Trophoblast cell (in vitro differentiated cells and primary cell): ENCODE measurements around the gene VWA3B.

Source experiments
- DNase-seq, 2 donors: peaks; one replicate each; pipeline ENCODE4 v3.0.0-alpha.2; 2016
- H2AFZ ChIP-seq: 2 replicates; pipeline ENCODE4 v1.6.1; 2013; ENCODE audit warnings: low read length, moderate library complexity, mild to moderate bottlenecking; ENCODE audit not compliant: insufficient read depth, poor library complexity
- H2AK5ac ChIP-seq: 2 replicates; pipeline ENCODE4 v1.6.1; 2013; ENCODE audit warnings: mild to moderate bottlenecking, low read length
- H2BK120ac ChIP-seq: 2 replicates; pipeline ENCODE4 v1.6.1; 2013; ENCODE audit warnings: low read length, mild to moderate bottlenecking, moderate library complexity; ENCODE audit not compliant: insufficient read depth, poor library complexity
- H2BK12ac ChIP-seq: 2 replicates; pipeline ENCODE4 v1.6.1; 2013; ENCODE audit warnings: mild to moderate bottlenecking, low read length, moderate library complexity
- H2BK5ac ChIP-seq: 2 replicates; pipeline ENCODE4 v1.6.1; 2013; ENCODE audit warnings: low read length, low read depth, moderate library complexity, mild to moderate bottlenecking; ENCODE audit not compliant: poor library complexity
- H3K14ac ChIP-seq: 2 replicates; pipeline ENCODE4 v1.6.1; 2013; ENCODE audit warnings: mild to moderate bottlenecking, low read length
- H3K18ac ChIP-seq: 2 replicates; pipeline ENCODE4 v1.6.1; 2013; ENCODE audit warnings: mild to moderate bottlenecking, low read length
- H3K23ac ChIP-seq: 2 replicates; pipeline ENCODE4 v1.6.1; 2013; ENCODE audit warnings: low read length
- H3K27ac ChIP-seq: 2 replicates; pipeline ENCODE4 v1.5.1; 2013; ENCODE audit warnings: low read depth, mild to moderate bottlenecking, inconsistent platforms, low read length, moderate library complexity
- H3K27me3 ChIP-seq: 2 replicates; pipeline ENCODE4 v1.6.1; 2013; ENCODE audit warnings: inconsistent platforms, mild to moderate bottlenecking, low read length, moderate library complexity; ENCODE audit not compliant: insufficient read depth
- H3K36me3 ChIP-seq, 2 experiments: 1 replicate in 1 of 2; 2 replicates in 1 of 2; pipeline ENCODE4 v1.6.1; 2013; ENCODE audit warnings: low read length in 2 of 2, mild to moderate bottlenecking in 2 of 2, moderate library complexity in 1 of 2; ENCODE audit not compliant: insufficient read depth in 2 of 2, control insufficient read depth in 1 of 2
- H3K4ac ChIP-seq: 2 replicates; pipeline ENCODE4 v1.6.1; 2013; ENCODE audit warnings: low read depth, mild to moderate bottlenecking, low read length, moderate library complexity
- H3K4me1 ChIP-seq, 2 experiments: 1 replicate in 1 of 2; 2 replicates in 1 of 2; pipeline ENCODE4 v1.6.1; 2013; ENCODE audit warnings: low read length in 2 of 2, mild to moderate bottlenecking in 2 of 2, moderate library complexity in 1 of 2; ENCODE audit not compliant: insufficient read depth in 2 of 2, control insufficient read depth in 1 of 2
- H3K4me2 ChIP-seq: 2 replicates; pipeline ENCODE4 v1.6.1; 2013; ENCODE audit warnings: inconsistent platforms, mild to moderate bottlenecking, low read length, moderate library complexity
- H3K4me3 ChIP-seq: 2 replicates; pipeline ENCODE4 v1.5.1; 2013; ENCODE audit warnings: mild to moderate bottlenecking, low read depth, low read length, inconsistent platforms
- H3K79me1 ChIP-seq: one replicate; pipeline ENCODE4 v1.6.1; 2013; ENCODE audit warnings: low read length
- H3K79me2 ChIP-seq: 2 replicates; pipeline ENCODE4 v1.6.1; 2013; ENCODE audit warnings: low read length, mild to moderate bottlenecking; ENCODE audit not compliant: control insufficient read depth, insufficient read depth, poor library complexity
- H3K9ac ChIP-seq: 2 replicates; pipeline ENCODE4 v1.6.1; 2013; ENCODE audit warnings: mild to moderate bottlenecking, low read length
- H3K9me3 ChIP-seq: 2 replicates; pipeline ENCODE4 v1.6.1; 2013; ENCODE audit warnings: low read depth, mild to moderate bottlenecking, control low read depth, inconsistent platforms, low read length; ENCODE audit not compliant: insufficient read depth
- H4K12ac ChIP-seq: 2 replicates; pipeline ENCODE4 v1.6.1; 2013; ENCODE audit warnings: low read depth, mild to moderate bottlenecking, low read length, moderate library complexity
- H4K8ac ChIP-seq: 2 replicates; pipeline ENCODE4 v1.6.1; 2013; ENCODE audit warnings: low read depth, mild to moderate bottlenecking, low read length, moderate library complexity
- H4K91ac ChIP-seq: one replicate; pipeline ENCODE4 v1.6.1; 2013; ENCODE audit warnings: low read depth, mild to moderate bottlenecking, low read length, moderate library complexity
- WGBS: extraction: QIAGEN DNeasy Blood & Tissue Kit; methylation state at CpG from one replicate; pipeline ENCODE4 v1.1.7; 2013; ENCODE audit warnings: missing lambda C conversion rate; ENCODE audit not compliant: insufficient read length, insufficient coverage; ENCODE audit errors: extremely low coverage; 5-methylcytosine and 5-hydroxymethylcytosine counted together

VWA3B gene

GRCh38 chr2:98293030-98293429 lies 206.1 kb downstream of the VWA3B start:
- H4K12ac ChIP-seq = no peak overlapping the region
- H2BK5ac ChIP-seq = no peak overlapping the region
- no peak overlapping the region for H3K18ac ChIP-seq
- no peaks in the 10 kb centered on the region for H3K79me2 ChIP-seq
- H2AFZ ChIP-seq = no peak overlapping the region
- no peaks in the 10 kb centered on the region for H3K79me1 ChIP-seq
- no peak overlapping the region for H3K23ac ChIP-seq
- no peak overlapping the region for H3K4ac ChIP-seq
- H2BK12ac ChIP-seq = no peak overlapping the region
- WGBS = no CpG with 5 or more reads among the region's 5 CpGs
- no peak overlapping the region for H4K8ac ChIP-seq
- H3K9me3 ChIP-seq = peaks cover 2% of the 10 kb centered on the region
- H4K91ac ChIP-seq = no peak overlapping the region
- H3K4me1 ChIP-seq = no peaks in the 10 kb centered on the region
- no peak overlapping the region for H2BK120ac ChIP-seq
- H3K9ac ChIP-seq = no peak overlapping the region
- H3K4me3 ChIP-seq = no peak overlapping the region
- H3K4me2 ChIP-seq = no peak overlapping the region
- H3K36me3 ChIP-seq = no peaks in the 10 kb centered on the region
- H3K27me3 ChIP-seq = no peaks in the 10 kb centered on the region
- H3K14ac ChIP-seq = no peak overlapping the region
- H2AK5ac ChIP-seq = no peak overlapping the region
- no peak for DNase-seq
- H3K27ac ChIP-seq = no peak overlapping the region

GRCh38 chr2:98293931-98294687 lies 207.1 kb downstream of the VWA3B start:
- H3K4ac ChIP-seq = no peak overlapping the region
- peaks cover 2% of the 10 kb centered on the region for H3K9me3 ChIP-seq
- H3K9ac ChIP-seq = no peak overlapping the region
- no peak overlapping the region for H4K12ac ChIP-seq
- H4K8ac ChIP-seq = no peak overlapping the region
- H2BK12ac ChIP-seq = no peak overlapping the region
- WGBS = no CpG with 5 or more reads among the region's 12 CpGs
- no peak overlapping the region for H4K91ac ChIP-seq
- H3K36me3 ChIP-seq = no peaks in the 10 kb centered on the region
- no peak overlapping the region for H3K23ac ChIP-seq
- H3K79me1 ChIP-seq = no peaks in the 10 kb centered on the region
- no peak overlapping the region for H3K27ac ChIP-seq
- no peaks in the 10 kb centered on the region for H3K4me1 ChIP-seq
- no peaks in the 10 kb centered on the region for H3K27me3 ChIP-seq
- no peak overlapping the region for H2AFZ ChIP-seq
- H2AK5ac ChIP-seq = no peak overlapping the region
- no peak overlapping the region for H3K4me2 ChIP-seq
- H3K4me3 ChIP-seq = peak overlapping the region; percentile 54
- peak; percentile 12 to 49 for DNase-seq
- no peak overlapping the region for H3K18ac ChIP-seq
- H3K79me2 ChIP-seq = no peaks in the 10 kb centered on the region
- H2BK120ac ChIP-seq = no peak overlapping the region
- H3K14ac ChIP-seq = no peak overlapping the region
- H2BK5ac ChIP-seq = no peak overlapping the region

- Histone ChIP-seq H4K91ac (no peak overlapping the region), H2AFZ (no peak overlapping the region), H3K9me3 (peaks cover 2% of the 10 kb centered on the region), H2BK5ac (no peak overlapping the region), H4K8ac (no peak overlapping the region), H2BK12ac (no peak overlapping the region), H3K79me2 (no peaks in the 10 kb centered on the region), H3K23ac (no peak overlapping the region), H3K27me3 (no peaks in the 10 kb centered on the region), H2BK120ac (no peak overlapping the region), H3K4me1 (no peaks in the 10 kb centered on the region), H3K9ac (no peak overlapping the region), H3K27ac (no peak overlapping the region), H3K79me1 (no peaks in the 10 kb centered on the region), H3K4me2 (no peak overlapping the region), H4K12ac (no peak overlapping the region), H3K4ac (no peak overlapping the region), H3K18ac (no peak overlapping the region), H2AK5ac (no peak overlapping the region), H3K4me3 (no peak overlapping the region), H3K36me3 (no peaks in the 10 kb centered on the region), H3K14ac (no peak overlapping the region)
- DNase-seq = no peak
- no CpG with 5 or more reads among the region's 6 CpGs for WGBS
Observed at GRCh38 chr2:98294711-98295110, 207.7 kb downstream of the VWA3B start.

- peak; percentile 51 to 69 for DNase-seq
- no peak overlapping the region for H3K4me3 ChIP-seq
- no peak overlapping the region for H3K14ac ChIP-seq
- H2BK120ac ChIP-seq = no peak overlapping the region
- H4K91ac ChIP-seq = no peak overlapping the region
- H2AFZ ChIP-seq = no peak overlapping the region
- H3K79me2 ChIP-seq = no peaks in the 10 kb centered on the region
- no peak overlapping the region for H3K9ac ChIP-seq
- no CpG with 5 or more reads among the region's 5 CpGs for WGBS
- no peaks in the 10 kb centered on the region for H3K4me1 ChIP-seq
- no peaks in the 10 kb centered on the region for H3K79me1 ChIP-seq
- no peak overlapping the region for H2BK5ac ChIP-seq
- no peak overlapping the region for H2BK12ac ChIP-seq
- H3K36me3 ChIP-seq = no peaks in the 10 kb centered on the region
- no peaks in the 10 kb centered on the region for H3K27me3 ChIP-seq
- H3K23ac ChIP-seq = no peak overlapping the region
- H2AK5ac ChIP-seq = no peak overlapping the region
- no peak overlapping the region for H4K12ac ChIP-seq
- H3K4ac ChIP-seq = no peak overlapping the region
- no peak overlapping the region for H3K4me2 ChIP-seq
- no peak overlapping the region for H3K18ac ChIP-seq
- no peaks in the 10 kb centered on the region for H3K9me3 ChIP-seq
- H3K27ac ChIP-seq = no peak overlapping the region
- no peak overlapping the region for H4K8ac ChIP-seq
Observed at GRCh38 chr2:98295275-98295674, 208.3 kb downstream of the VWA3B start.
